CD4-positive, CD25-positive, alpha-beta regulatory T cell (primary cell): ENCODE data around the gene PNMA1. TPM values are rescaled to one million over a fixed set of nuclear protein-coding genes. Genes with fewer than 3 reads are reported as not detected.

ENCODE experiments used
- ATAC-seq, 2 donors: fragments of 150-1000 bp; cut with Tn5 transposase; one replicate each; pipeline ENCODE4 v1.10.0; 2021; ENCODE audit warnings: low read depth in 2 of 2, moderate number of reproducible peaks in 2 of 2, moderate library complexity in 1 of 2
- DNase-seq, 3 donors: peaks; one replicate each; pipeline versions ENCODE4 v3.0.0 to v3.0.0-alpha.2; 2012 to 2022; ENCODE audit warnings: mixed read lengths in 1 of 3
- H3K27ac ChIP-seq: one replicate; pipeline ENCODE4 v1.7.0; 2013; ENCODE audit warnings: mild to moderate bottlenecking, low read length; ENCODE audit not compliant: insufficient read depth, poor library complexity, severe bottlenecking
- H3K27me3 ChIP-seq: one replicate; pipeline ENCODE4 v1.7.0; 2013; ENCODE audit warnings: low read length; ENCODE audit not compliant: control insufficient read depth, insufficient read depth
- H3K36me3 ChIP-seq: one replicate; pipeline ENCODE4 v1.7.0; 2013; ENCODE audit warnings: mild to moderate bottlenecking, low read length, moderate library complexity; ENCODE audit not compliant: control insufficient read depth, insufficient read depth
- H3K4me1 ChIP-seq: 2 replicates; pipeline ENCODE4 v1.7.0; 2013; ENCODE audit warnings: mild to moderate bottlenecking, low read length; ENCODE audit not compliant: insufficient read depth, control insufficient read depth, poor library complexity, severe bottlenecking
- H3K4me3 ChIP-seq: one replicate; pipeline ENCODE4 v1.7.0; 2013; ENCODE audit warnings: low read depth, mild to moderate bottlenecking, low read length, moderate library complexity
- H3K9me3 ChIP-seq, 2 experiments: 1 replicate in 1 of 2; 2 replicates in 1 of 2; pipeline ENCODE4 v1.7.0; 2013; ENCODE audit warnings: low read length in 2 of 2, mild to moderate bottlenecking in 1 of 2, moderate library complexity in 1 of 2; ENCODE audit not compliant: control insufficient read depth in 2 of 2
- H3K27ac Mint-ChIP-seq, 3 donors: one replicate each; pipeline ENCODE4 v1.8.0; 2020 to 2022; ENCODE audit warnings: mild to moderate bottlenecking in 3 of 3, mixed read lengths in 3 of 3, moderate library complexity in 2 of 3
- H3K27me3 Mint-ChIP-seq: one replicate; pipeline ENCODE4 v1.8.0; 2022; ENCODE audit warnings: mild to moderate bottlenecking, mixed read lengths
- H3K36me3 Mint-ChIP-seq: one replicate; pipeline ENCODE4 v1.8.0; 2020; ENCODE audit warnings: mixed read lengths
- H3K4me1 Mint-ChIP-seq, 4 donors: one replicate each; pipeline ENCODE4 v1.8.0; 2020 to 2022; ENCODE audit warnings: mixed read lengths in 4 of 4, mild to moderate bottlenecking in 1 of 4
- H3K4me3 Mint-ChIP-seq, 4 donors: one replicate each; pipeline ENCODE4 v1.8.0; 2020 to 2022; ENCODE audit warnings: mild to moderate bottlenecking in 4 of 4, mixed read lengths in 4 of 4, moderate library complexity in 3 of 4
- H3K9me3 Mint-ChIP-seq, 7 donors: one replicate each; pipeline ENCODE4 v1.8.0; 2020 to 2022; ENCODE audit warnings: mixed read lengths in 7 of 7, mild to moderate bottlenecking in 3 of 7, moderate library complexity in 2 of 7
- polyA plus RNA-seq, 4 donors: library from polyadenylated mRNA; unstranded; fragments of 300-500 nt; fragmentation: Illumina TruSeq; gene quantifications; one replicate each; pipeline ENCODE4 v1.2.3, GENCODE V29; 2021
- total RNA-seq: library from RNA; stranded (reverse); gene quantifications from one replicate; pipeline ENCODE4 v1.2.3, GENCODE V29; 2022

PNMA1 gene
- total and polyA plus RNA-seq, 5 donors from 2014 or later = 42.6 to 54.1 (median 51.2) TPM

DNA sequence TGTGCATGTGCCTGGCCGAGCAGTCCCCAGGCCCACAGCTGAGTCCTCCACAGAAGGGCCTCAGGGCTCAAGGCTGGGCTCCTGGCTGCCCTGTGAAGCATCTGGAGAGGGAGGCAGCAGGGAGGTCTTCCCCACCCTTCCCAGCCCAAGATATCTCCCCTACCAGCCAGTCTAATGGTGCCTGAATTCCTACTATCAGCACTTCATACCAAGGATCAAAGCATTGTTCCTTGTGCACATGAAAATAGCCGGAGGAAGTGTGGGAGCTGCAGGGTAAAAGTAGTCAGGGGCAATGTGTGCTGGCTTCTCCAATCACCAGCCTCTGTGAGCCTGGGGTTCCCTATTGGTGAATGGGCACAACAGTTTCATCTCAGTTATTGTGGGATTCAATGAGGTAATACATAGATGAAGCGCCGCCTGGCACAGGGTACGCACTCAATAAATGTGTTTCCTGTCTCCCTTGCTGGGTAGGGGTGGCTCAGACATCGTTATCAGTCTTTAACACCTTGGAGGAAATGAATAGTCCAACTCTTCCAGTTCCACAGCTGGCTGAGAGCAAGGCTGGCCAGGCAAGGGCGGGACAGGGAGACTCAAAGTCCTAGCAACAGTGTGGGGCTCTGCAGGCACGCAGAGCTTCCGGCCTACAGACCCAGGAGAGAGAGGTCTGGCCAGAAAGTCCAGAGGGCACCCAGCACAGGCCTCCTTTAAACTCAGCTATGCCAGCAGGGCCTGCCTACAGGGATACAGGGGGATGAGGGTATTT is 39.1 kb upstream of the PNMA1 start:
- no peaks in the 10 kb centered on the region for H3K27me3 ChIP-seq
- Mint-ChIP-seq H3K27me3 (no peaks in the 10 kb centered on the region), H3K27ac (peak overlapping the region; percentile 94 to 98 (median 97)), H3K9me3 (no peaks in the 10 kb centered on the region), H3K36me3 (no peaks in the 10 kb centered on the region), H3K4me1 (peaks cover 40 to 99% (median 84%) of the 10 kb centered on the region in 4 donors), H3K4me3 (peak overlapping the region; percentile 84 to 99 (median 91))
- H3K36me3 ChIP-seq = no peaks in the 10 kb centered on the region
- H3K9me3 ChIP-seq = no peaks in the 10 kb centered on the region
- peak; percentile 41 to 43 for ATAC-seq
- H3K4me1 ChIP-seq = peaks cover 95% of the 10 kb centered on the region
- peak overlapping the region; percentile 90 for H3K27ac ChIP-seq
- peak in 2 of 3 donors; percentile 41 to 53 for DNase-seq
- H3K4me3 ChIP-seq = peak overlapping the region; percentile 77

GRCh38 chr14:73752297-73752992 is 38.3 kb upstream of the PNMA1 start:
- Mint-ChIP-seq H3K9me3 (no peaks in the 10 kb centered on the region), H3K36me3 (no peaks in the 10 kb centered on the region), H3K27ac (peak overlapping the region; percentile 89 to 97 (median 94)), H3K4me3 (peak overlapping the region; percentile 89 to 99 (median 92)), H3K4me1 (peaks cover 41 to 99% (median 84%) of the 10 kb centered on the region in 4 donors), H3K27me3 (no peaks in the 10 kb centered on the region)
- Histone ChIP-seq H3K4me1 (peaks cover 92% of the 10 kb centered on the region), H3K36me3 (no peaks in the 10 kb centered on the region), H3K4me3 (peak overlapping the region; percentile 77), H3K27me3 (no peaks in the 10 kb centered on the region), H3K9me3 (no peaks in the 10 kb centered on the region), H3K27ac (peak overlapping the region; percentile 90)
- DNase-seq (peak in 1 of 3 donors; percentile 49), ATAC-seq (peak; percentile 37 to 41)

DNA sequence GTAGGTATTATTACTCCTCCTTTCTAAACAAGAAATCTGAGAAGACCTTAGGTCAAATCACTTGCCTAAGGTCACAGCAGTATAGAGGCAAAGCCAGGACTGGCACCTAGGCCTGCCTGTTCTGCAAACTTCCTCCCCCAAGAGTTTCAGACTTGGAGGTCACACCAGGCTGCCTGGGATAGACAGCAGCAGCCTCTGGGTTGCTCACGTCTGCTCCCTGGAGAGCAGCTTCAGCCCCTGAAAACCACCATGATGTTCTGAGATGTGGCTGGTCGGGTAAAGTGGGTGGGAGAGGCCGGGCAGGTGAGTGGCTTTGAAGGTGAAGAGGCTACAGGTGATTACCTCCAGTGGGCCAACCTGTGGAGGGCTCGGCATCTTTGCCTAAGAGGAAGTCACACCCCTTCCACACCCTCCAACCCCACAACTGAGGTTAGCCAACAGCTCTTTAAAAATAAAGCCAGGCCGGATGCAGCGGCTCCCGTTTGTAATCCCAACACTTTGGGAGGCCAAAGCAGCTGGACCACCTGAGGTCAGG is 37.0 kb upstream of the PNMA1 start:
- H3K4me3 ChIP-seq = no peak overlapping the region
- ATAC-seq = no peak

GRCh38 chr14:73750531-73750901 is 36.3 kb upstream of the PNMA1 start:
- H3K4me1 Mint-ChIP-seq = peaks cover 34 to 97% (median 80%) of the 10 kb centered on the region in 4 donors
- no peaks in the 10 kb centered on the region for H3K36me3 ChIP-seq
- ATAC-seq = no peak
- peak overlapping the region; percentile 90 for H3K27ac ChIP-seq
- no peak overlapping the region for H3K4me3 ChIP-seq
- no peaks in the 10 kb centered on the region for H3K27me3 ChIP-seq
- DNase-seq = no peak
- H3K4me1 ChIP-seq = peaks cover 92% of the 10 kb centered on the region
- peak overlapping the region in 1 of 4 donors; percentile 25 for H3K4me3 Mint-ChIP-seq
- no peaks in the 10 kb centered on the region for H3K36me3 Mint-ChIP-seq
- peak overlapping the region in 2 of 3 donors; percentile 67 to 94 for H3K27ac Mint-ChIP-seq
- no peaks in the 10 kb centered on the region for H3K9me3 ChIP-seq
- H3K27me3 Mint-ChIP-seq = no peaks in the 10 kb centered on the region
- H3K9me3 Mint-ChIP-seq = no peaks in the 10 kb centered on the region

More for the DNA sequence above, 37.0 kb upstream of the PNMA1 start:
- Mint-ChIP-seq H3K36me3 (no peaks in the 10 kb centered on the region), H3K27me3 (no peaks in the 10 kb centered on the region), H3K4me3 (peak overlapping the region; percentile 21 to 59 (median 27)), H3K9me3 (no peaks in the 10 kb centered on the region), H3K4me1 (peaks cover 35 to 99% (median 85%) of the 10 kb centered on the region in 4 donors), H3K27ac (peak overlapping the region; percentile 89 to 94 (median 90))
- peaks cover 92% of the 10 kb centered on the region for H3K4me1 ChIP-seq
- H3K27ac ChIP-seq = peak overlapping the region; percentile 90
- no peaks in the 10 kb centered on the region for H3K9me3 ChIP-seq
- no peaks in the 10 kb centered on the region for H3K27me3 ChIP-seq
- no peak for DNase-seq
- no peaks in the 10 kb centered on the region for H3K36me3 ChIP-seq

DNA sequence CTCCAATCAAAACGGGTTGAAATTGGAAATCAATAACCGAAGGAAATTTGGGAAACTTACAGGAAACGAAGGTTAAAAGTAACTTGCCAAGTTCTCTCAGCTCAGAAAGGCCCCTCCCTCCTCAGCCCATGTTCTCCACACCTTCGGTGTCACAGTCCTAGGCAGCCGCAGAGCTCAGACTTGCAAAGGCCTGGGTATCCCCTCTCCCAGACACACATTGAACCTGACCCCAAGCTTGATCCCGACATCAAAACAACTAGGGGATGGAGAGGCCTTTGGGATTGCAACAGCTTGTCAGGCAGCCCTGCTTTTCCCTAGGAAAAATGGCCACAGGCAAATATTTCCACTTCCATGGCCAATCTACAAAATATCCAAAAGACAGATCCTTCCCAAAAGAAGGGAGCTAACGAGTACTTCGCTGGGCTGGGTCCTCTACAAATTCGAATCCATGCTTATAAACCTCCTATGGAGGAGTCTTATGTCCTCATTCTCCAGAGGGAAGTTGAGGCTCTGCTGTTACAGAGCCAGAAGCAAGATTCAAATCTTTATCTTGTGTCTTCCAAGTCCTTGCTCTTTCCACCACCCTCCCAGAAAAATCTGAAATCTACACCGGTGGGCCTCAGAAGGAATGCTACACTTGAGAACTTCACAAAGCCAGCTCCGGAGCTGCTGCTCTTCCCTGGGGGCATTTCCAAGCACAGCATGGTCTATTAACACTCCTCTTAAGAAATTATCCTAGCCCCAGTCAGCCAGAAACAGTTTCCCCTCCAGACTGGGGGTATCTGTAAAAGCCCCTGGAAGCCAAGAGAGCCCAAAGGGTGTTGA is 35.7 kb upstream of the PNMA1 start:
- H3K27me3 Mint-ChIP-seq = no peaks in the 10 kb centered on the region
- peaks cover 28 to 97% (median 79%) of the 10 kb centered on the region in 4 donors for H3K4me1 Mint-ChIP-seq
- peak overlapping the region in 3 of 4 donors; percentile 50 to 82 (median 60) for H3K4me3 Mint-ChIP-seq
- DNase-seq (no peak), ATAC-seq (no peak)
- Histone ChIP-seq H3K9me3 (no peaks in the 10 kb centered on the region), H3K4me3 (no peak overlapping the region), H3K27ac (peak overlapping the region; percentile 35), H3K27me3 (no peaks in the 10 kb centered on the region), H3K36me3 (no peaks in the 10 kb centered on the region), H3K4me1 (peaks cover 92% of the 10 kb centered on the region)
- H3K36me3 Mint-ChIP-seq = no peaks in the 10 kb centered on the region
- no peaks in the 10 kb centered on the region for H3K9me3 Mint-ChIP-seq
- peak overlapping the region; percentile 67 to 94 (median 89) for H3K27ac Mint-ChIP-seq

- no peaks in the 10 kb centered on the region for H3K36me3 Mint-ChIP-seq
- H3K9me3 Mint-ChIP-seq = no peaks in the 10 kb centered on the region
- no peak overlapping the region for H3K27ac ChIP-seq
- DNase-seq (no peak), ATAC-seq (no peak)
- H3K4me3 ChIP-seq = no peak overlapping the region
- H3K36me3 ChIP-seq = no peaks in the 10 kb centered on the region
- H3K4me3 Mint-ChIP-seq = peak overlapping the region in 3 of 4 donors; percentile 51 to 63 (median 60)
- no peaks in the 10 kb centered on the region for H3K9me3 ChIP-seq
- no peaks in the 10 kb centered on the region for H3K27me3 ChIP-seq
- H3K27me3 Mint-ChIP-seq = no peaks in the 10 kb centered on the region
- peak overlapping the region; percentile 6 to 83 (median 80) for H3K27ac Mint-ChIP-seq
- peaks cover 26 to 97% (median 77%) of the 10 kb centered on the region in 4 donors for H3K4me1 Mint-ChIP-seq
- H3K4me1 ChIP-seq = peaks cover 92% of the 10 kb centered on the region
Measured at GRCh38 chr14:73748858-73749357, 34.7 kb upstream of the PNMA1 start.
